ENCODE results near the gene DNLZ. TPM values are rescaled to one million over a fixed set of nuclear protein-coding genes. Genes with fewer than 3 reads are reported as not detected.

The DNLZ gene
- total and polyA plus RNA-seq, 10 of the 15 experiments (the other 5 are each of a cell fraction or from before 2014, with no cell fraction given), result 0.66 to 29.7 (median 14.7) TPM; not detected in 1

- DNase-seq (ENCODE audit: low read depth, low spot score), result no peak
- SMC1A ChIA-PET (ENCODE audit: uncharacterized antibody, unreplicated experiment), result no interaction called here
- FAIRE-seq, result no peak
- TF ChIP-seq E2F8 (IDR thresholded peaks at IDR 0.05; ENCODE audit: low read depth, partially characterized antibody) (no peak), NBN (IDR thresholded peaks at IDR 0.05) (no peak), CBX5 (IDR thresholded peaks at IDR 0.05; ENCODE audit: low read depth) (no peak), MYC (IDR thresholded peaks at IDR 0.05; ENCODE audit: insufficient read depth, insufficient read length, insufficient replicate concordance, low read length, severe bottlenecking) (no peak), GABPA (IDR thresholded peaks at IDR 0.05; ENCODE audit: low read depth) (no peak), SMARCA5 (IDR thresholded peaks at IDR 0.05) (no peak)
- intact Hi-C loops (cut with micrococcal nuclease; ENCODE audit: unreplicated experiment), result no loop called here
- 84% methylated on average over 31 of the region's 31 CpGs for WGBS (ENCODE audit: insufficient coverage, insufficient replicate concordance, low lambda C conversion rate, missing lambda C conversion rate)
- no peak overlapping the region for H3K9ac ChIP-seq (ENCODE audit: control insufficient read depth, insufficient read depth, low read length)
- no peak overlapping the region for H3K4me2 ChIP-seq (ENCODE audit: control insufficient read depth, insufficient read depth)
- H3K4me3 ChIP-seq, result no peak overlapping the region
- ATAC-seq, result no peak
- no peaks in the 10 kb centered on the region; the same call in 2 of the 3 replicates for H3K9me3 ChIP-seq (replicated peaks; ENCODE audit: control insufficient read depth, insufficient read depth, low read length)
- RAD21 ChIA-PET (ENCODE audit: unreplicated experiment), result no interaction called here
- no TSS peak for BruUV-seq (replicated peaks)
- H3K27ac ChIP-seq (ENCODE audit: control insufficient read depth, insufficient read depth), result no peak overlapping the region
- no peak overlapping the region for H2AFZ ChIP-seq (ENCODE audit: control insufficient read depth, low read depth, low read length)
- CTCF ChIA-PET, result no interaction called here
- no peaks in the 10 kb centered on the region for H4K20me1 ChIP-seq (ENCODE audit: control insufficient read depth, insufficient read depth)
- no peaks in the 10 kb centered on the region for H3K79me2 ChIP-seq (ENCODE audit: control insufficient read depth, insufficient read depth, low read length)
- H3K4me1 ChIP-seq (ENCODE audit: control insufficient read depth, insufficient read depth, low read length), result peaks cover 10% of the 10 kb centered on the region
- H3K36me3 ChIP-seq (ENCODE audit: control insufficient read depth in 2 of 2, insufficient read depth in 2 of 2, low read length in 1 of 2), result no peaks in the 10 kb centered on the region; a peak in 1 of 4 replicates
- POLR2A ChIA-PET, result no interaction called here
- H3K27me3 ChIP-seq (replicated peaks in 1 of 2; ENCODE audit: control insufficient read depth in 2 of 2, insufficient read depth in 2 of 2, low read length in 1 of 2), result no peaks in the 10 kb centered on the region
- in situ Hi-C loops (cut with MboI), result no loop called here
Observed at GRCh38 chr9:136364942-136365774, 1.6 kb upstream of the DNLZ start.

All from GM12878 (cell line).